LNCAP (cell line): ENCODE results near the gene GALNT18.

Experiments
- TF ChIP-seq, protein P1 (sequence below): fragments of 450-650 bp; IDR thresholded peaks from 2 replicates; pipeline ENCODE4 v1.5.1; 2017; ENCODE audit warnings: mild to moderate bottlenecking

Gene GALNT18

DNA sequence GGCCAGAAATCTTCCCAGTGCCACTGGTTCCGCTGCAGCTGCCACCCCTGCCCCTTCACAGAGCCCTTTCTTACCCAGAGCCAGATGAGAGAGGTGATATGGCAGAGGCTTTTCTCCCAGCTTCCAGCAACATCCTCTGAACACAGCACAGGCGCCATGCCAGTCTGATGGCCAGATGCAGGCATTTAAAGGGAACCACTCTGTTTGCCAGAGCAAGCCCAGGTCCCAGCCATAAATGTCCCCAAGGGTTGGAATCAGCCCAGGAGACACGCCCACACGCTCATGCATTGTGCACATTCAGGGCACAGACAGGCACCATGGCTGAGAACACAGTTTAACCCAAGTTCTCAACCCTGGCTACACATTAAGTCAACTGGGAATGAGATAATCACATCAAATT is 154.5 kb downstream of the GALNT18 start:
- TF ChIP-seq, protein P1, sequence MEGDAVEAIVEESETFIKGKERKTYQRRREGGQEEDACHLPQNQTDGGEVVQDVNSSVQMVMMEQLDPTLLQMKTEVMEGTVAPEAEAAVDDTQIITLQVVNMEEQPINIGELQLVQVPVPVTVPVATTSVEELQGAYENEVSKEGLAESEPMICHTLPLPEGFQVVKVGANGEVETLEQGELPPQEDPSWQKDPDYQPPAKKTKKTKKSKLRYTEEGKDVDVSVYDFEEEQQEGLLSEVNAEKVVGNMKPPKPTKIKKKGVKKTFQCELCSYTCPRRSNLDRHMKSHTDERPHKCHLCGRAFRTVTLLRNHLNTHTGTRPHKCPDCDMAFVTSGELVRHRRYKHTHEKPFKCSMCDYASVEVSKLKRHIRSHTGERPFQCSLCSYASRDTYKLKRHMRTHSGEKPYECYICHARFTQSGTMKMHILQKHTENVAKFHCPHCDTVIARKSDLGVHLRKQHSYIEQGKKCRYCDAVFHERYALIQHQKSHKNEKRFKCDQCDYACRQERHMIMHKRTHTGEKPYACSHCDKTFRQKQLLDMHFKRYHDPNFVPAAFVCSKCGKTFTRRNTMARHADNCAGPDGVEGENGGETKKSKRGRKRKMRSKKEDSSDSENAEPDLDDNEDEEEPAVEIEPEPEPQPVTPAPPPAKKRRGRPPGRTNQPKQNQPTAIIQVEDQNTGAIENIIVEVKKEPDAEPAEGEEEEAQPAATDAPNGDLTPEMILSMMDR, result no peak

DNA sequence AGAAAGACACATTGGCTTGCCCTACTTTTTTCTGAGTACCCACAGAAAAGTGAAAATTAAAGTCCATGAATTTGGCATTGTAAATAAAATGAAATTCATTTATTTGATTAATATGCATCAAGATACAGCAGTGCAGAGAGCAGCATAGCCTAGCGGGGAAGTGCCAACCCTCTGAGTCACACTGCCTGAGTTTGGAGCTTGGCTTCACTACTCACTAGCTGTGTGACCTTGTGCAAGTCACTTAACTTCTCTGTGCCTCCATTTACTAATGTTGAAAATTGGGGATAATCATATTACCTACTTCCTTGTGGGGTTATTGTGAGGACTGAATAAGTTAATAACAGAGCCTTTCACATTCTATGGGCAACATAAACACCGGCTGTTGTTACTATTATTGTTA is 157.2 kb downstream of the GALNT18 start:
- TF ChIP-seq, protein P1, result no peak

DNA sequence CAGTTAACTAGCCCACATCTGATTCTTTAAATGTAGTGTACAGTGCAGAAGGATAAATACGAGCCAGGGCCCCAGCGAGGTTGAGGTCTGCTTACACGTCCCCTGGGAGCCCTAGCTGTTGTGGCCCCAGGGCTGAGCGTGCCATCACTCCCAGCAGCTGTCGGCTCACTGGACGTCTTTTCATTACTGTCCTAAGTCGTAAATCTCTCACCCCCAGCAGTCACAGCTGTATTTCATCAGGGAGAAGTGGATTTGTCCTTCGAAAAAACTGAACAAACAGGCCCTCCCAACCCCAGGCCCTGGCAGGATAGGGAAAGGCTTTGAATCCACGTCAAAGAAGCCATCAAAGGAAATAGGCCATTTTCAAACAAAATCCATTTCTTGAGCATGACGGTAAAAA is 158.4 kb downstream of the GALNT18 start:
- TF ChIP-seq, protein P1, result no peak

DNA sequence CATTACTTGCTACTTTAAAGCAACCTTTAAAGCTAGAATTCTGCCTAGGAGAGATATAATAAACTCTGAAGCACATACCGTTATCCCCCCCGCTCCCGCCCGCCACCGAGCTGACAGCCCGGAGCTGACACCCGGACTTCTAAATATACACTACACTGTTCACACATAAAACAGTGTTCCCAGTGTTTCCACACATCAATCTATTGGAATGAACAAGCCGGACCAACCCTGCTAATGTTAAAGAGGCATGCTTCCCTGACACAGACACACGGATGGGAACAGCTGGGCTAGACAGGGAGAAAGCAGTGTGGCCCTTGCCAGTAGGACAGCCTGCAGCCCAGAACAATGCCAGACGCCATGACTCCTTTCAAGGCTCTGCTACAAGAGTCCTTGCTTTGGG is 160.3 kb downstream of the GALNT18 start:
- TF ChIP-seq, protein P1, result no peak

DNA sequence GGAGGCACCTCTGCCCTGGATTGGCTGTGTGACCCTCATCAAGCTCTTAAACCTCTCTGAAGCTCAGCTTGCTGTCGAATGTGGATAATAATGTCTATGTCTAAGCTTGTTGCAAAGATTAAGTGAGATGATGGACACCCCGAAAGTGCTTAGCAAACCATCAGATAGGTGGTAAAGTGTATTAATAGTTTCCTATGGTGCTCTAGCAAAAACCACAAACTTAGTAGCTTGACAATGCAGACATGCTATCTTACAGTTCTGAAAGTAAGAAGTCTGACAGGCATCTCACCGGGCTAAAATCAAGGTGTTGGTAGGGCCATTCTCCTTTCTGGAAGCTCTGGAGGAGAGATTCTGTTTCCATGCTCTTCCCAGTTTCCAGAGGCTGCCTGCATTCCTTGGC is 162.2 kb downstream of the GALNT18 start:
- TF ChIP-seq, protein P1, result no peak

DNA sequence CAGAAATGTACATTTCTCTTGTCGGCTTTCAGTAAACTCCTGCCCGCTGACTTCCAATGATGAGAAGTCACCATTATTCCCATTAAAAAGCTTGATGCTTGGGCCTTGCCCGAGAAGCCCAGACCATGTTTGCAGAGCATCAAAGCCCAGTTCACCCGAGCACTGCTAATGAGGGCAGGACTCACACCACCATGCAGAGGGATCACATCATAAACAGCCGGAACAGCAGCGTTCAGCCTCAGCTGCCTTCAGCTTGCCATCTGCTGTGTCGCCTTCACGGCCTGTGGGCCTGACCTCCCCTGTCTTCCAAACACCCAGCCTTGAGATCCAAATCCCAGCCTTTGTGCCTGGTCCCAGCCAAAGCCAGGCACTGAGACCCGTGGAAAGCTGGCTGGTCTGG is 163.3 kb downstream of the GALNT18 start:
- TF ChIP-seq, protein P1, result no peak

DNA sequence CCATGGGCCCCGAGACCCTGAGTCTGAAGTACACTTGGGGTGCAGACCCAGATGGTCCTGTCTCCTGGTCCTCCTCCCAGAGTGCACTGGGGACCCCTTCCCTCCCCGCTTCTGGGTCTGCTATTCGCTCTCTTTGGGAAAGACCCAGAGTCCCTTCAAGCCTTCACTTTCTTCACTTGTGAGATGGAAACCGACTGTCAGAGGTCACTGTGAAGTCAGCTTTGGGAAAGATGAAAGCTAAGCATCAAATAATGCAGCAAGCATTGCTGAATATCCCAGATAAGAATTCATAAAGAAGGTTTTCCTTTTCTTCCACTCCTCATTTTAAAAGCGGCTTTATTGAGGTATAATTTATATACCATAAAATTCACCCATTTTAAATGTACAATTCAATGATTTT is 163.8 kb downstream of the GALNT18 start:
- TF ChIP-seq, protein P1, result no peak

DNA sequence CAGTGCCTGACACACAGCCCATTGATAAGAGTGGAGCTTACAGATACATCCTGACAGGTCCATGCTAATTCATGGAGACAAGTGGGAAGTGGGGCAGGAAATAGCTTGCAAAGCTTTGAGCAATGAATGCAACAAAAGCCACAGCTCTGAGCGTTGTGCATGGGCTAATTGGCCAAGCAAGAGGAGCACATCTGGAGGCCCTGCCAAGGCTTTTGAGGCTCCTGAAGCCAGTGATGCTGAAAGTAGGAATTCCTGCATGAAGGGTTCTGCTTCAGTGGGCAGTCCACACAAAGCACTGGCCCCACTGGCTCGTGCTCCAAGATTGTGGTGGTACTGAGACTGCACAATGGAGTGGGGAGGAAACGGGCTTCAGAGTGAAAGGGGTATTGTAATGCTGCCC is 164.9 kb downstream of the GALNT18 start:
- TF ChIP-seq, protein P1, result no peak
